Ovary (tissue), 3 donors: ENCODE measurements around the gene CHAF1A.

ENCODE experiments used
- POLR2A ChIP-seq: fragments of 450-650 bp; IDR thresholded peaks from one replicate; pipeline ENCODE4 v1.6.1; 2017; ENCODE audit warnings: antibody characterized with exemption, mild to moderate bottlenecking, moderate library complexity
- TF ChIP-seq, protein P1 (sequence below), 3 donors: fragments of 450-650 bp in 2 of 3; fragments of 200-600 bp in 1 of 3; IDR thresholded peaks; one replicate each; pipeline versions ENCODE4 v1.5.1 to v1.8.0; 2016 to 2022; ENCODE audit warnings: antibody characterized with exemption in 3 of 3, mild to moderate bottlenecking in 1 of 3
- donor health status: DM: no; HTN: no; CAD: no.

DNA sequence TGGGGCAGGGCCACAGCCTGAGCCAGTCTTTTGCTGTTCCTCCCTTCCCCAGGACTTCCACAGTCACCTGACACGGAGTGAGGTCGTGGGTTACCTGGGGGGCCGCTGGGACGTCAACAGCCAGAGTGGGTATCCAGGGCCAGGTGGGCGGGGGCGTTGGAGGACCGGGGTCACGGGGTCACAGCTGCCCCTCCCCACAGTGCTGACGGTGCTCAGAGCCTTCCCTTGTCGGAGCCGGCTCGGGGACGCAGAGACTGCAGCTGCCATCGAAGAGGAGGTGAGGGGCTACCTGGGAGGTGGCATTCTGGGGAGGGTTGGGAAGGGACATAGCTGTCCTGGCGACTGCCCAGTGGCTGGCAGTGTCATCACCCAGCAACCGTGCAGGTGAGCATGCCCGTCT, 47.5 kb upstream of the CHAF1A start:
- TF ChIP-seq, protein P1, sequence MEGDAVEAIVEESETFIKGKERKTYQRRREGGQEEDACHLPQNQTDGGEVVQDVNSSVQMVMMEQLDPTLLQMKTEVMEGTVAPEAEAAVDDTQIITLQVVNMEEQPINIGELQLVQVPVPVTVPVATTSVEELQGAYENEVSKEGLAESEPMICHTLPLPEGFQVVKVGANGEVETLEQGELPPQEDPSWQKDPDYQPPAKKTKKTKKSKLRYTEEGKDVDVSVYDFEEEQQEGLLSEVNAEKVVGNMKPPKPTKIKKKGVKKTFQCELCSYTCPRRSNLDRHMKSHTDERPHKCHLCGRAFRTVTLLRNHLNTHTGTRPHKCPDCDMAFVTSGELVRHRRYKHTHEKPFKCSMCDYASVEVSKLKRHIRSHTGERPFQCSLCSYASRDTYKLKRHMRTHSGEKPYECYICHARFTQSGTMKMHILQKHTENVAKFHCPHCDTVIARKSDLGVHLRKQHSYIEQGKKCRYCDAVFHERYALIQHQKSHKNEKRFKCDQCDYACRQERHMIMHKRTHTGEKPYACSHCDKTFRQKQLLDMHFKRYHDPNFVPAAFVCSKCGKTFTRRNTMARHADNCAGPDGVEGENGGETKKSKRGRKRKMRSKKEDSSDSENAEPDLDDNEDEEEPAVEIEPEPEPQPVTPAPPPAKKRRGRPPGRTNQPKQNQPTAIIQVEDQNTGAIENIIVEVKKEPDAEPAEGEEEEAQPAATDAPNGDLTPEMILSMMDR (IDR thresholded peaks at IDR 0.05), result no peak
- no peak for TF ChIP-seq POLR2A
